CD4-positive, alpha-beta T cell treated with Interleukin-2 at 100 ng/mL for 4 hours (primary cell): ENCODE data around the gene UBE2E1.
"Not testable (repeated sequence)": the region's sequence is repeated elsewhere in the genome, so short reads cannot be mapped to it uniquely, and the experiment has no call there.

Experiments
- DNase-seq: peaks from one replicate; pipeline ENCODE4 v3.0.0-alpha.2; 2020; ENCODE audit warnings: low spot score

UBE2E1 gene

DNA sequence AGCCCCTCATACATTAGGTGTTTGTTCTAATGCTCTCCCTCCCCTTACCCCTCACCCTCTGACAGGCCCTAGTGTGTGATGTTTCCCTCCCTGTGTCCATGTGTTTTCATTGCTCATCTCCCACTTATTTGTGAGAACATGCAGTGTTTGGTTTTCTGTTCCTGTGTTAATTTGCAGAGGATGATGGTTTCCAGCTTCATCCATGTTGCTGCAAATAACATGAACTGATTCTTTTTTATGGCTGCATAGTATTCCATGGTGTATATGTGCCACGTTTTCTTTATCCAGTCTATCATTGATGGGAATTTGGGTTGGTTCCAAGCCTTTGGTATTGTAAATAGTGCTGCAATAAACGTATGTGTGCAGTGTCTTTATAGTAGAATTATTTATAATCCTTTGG is 43.7 kb downstream of the UBE2E1 start:
- DNase-seq: not testable (repeated sequence)

DNA sequence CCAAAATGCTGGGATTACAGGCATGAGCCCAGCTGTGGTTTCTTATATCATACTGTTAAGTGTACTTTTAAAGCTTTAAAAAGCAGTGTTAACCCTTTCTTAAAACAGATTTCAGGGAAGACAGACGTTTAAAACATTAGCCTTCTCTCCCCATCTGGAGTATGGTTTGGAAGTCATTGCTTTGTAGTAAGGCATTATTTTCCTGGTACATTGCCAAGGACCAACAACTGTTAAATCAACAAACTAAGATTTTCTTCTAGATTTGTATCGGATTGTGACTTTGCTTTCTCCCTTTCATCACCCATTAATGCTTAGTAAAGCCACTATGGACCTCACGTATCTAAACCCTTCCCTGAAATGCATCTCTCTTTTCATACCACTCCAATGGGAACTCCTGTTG is 50.5 kb downstream of the UBE2E1 start:
- DNase-seq: no peak

DNA sequence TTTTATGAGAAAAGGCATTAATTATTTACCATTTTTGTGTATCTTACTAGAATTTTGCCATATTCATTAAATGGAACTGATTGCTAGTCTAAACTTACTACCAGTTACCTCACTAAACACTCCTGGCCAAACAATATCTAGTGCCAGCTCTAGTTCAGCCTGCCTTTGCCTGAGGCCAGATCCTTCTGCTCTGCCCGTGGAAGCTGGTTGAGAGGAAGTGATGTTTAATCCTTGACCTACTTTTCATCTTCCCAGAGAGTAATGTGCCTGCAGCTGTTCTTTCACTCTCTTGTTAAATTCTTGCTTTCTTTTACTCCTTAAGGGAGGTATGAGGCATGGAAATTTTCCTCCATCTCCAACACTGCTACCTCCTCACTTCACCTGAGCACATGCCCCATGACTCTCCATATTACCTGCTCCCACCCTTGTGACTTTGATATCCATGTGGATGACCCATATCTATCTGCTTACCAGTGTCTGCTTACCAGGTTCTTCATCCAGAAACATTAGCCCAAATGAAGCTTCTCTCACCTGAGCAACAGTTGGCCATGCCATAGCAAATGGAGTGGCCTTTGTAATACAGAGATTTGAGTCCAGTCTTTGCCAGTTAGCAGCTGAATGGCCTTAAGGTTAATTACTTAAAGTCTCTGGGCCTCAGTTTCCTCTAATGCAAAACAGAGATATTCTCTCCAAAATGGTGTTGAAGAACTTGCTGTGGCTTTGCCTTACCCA is 53.4 kb downstream of the UBE2E1 start:
- DNase-seq: no peak

DNA sequence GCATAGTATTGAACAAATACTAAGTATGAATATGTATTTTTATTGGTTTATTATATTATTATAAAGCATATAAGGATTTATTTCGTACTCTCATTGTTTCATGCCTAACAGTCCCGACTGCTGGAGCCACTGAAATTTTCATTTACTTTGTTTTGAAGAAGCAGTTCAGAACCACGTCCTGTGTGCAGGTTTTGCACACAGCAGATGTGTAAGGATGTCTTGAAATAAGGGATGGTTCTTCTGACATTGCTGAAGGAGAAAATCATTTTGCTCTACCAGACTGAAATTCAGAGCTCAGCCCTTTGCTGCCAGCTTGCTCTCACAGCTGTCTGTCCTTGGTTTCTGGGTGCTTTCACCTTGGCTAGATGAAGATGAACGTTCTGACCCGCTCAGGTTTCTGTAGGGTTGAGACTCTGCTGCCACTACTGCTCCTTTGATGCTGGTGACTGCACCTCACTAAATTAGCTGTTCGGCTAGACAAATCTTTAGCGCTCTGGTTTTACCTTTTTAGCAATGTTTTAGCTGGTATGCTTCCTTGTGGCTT is 54.2 kb downstream of the UBE2E1 start:
- no peak for DNase-seq

DNA sequence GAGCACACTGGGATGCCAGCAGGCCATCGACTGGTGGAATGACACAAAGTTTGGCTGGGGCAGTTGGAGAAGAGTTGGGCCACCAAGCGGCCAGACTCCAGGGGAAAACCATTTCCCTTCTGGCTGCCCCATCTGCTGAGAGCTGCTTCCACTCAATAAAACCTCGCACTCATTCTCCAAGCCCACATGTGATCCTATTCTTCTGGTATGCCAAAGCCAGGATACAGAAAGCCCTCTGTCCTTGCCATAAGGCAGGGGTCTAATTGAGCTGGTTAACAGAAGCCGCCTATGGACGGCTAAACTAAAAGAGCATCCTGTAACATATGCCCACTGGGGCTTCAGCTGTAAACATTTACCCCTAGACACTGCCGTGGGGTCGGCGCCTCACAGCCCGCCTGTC is 55.9 kb downstream of the UBE2E1 start:
- DNase-seq: no peak

DNA sequence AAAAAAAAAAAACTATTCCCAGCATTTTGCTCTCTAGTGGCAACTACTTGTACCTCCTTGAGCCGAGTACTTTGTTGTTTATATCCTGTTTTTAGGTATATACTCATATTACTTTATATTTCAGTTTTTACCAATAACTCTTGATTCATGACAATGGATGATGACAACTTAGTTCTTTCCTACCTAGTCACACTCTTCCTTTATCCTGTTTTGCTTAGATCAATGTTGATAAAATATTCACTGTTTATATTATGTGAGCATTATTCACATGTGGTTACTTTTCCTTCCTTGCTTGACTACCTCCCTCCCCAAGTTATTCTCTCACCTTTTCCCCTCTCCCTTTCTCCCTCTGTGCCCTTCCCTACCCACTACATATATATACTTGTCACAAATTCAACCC is 57.3 kb downstream of the UBE2E1 start:
- no peak for DNase-seq

DNA sequence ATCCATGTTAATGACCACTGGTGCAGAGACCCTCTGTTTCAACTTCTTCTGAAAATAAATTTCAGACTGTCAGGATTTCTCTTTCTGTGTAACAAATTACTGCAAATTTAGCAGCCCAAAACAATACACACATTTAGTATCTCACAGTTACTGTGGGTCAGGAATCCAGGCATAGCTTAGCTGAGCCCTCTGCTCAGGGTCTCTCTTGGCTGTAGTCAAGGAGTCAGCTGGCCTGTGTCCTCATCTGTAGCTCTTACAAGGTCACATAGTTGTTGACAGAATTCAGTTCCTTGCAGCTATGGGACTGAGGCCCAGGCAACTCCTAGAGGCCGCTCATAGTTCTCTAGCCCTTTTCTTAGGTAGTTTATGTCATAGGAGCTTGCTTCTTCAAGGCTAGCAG is 59.2 kb downstream of the UBE2E1 start:
- DNase-seq: no peak

DNA sequence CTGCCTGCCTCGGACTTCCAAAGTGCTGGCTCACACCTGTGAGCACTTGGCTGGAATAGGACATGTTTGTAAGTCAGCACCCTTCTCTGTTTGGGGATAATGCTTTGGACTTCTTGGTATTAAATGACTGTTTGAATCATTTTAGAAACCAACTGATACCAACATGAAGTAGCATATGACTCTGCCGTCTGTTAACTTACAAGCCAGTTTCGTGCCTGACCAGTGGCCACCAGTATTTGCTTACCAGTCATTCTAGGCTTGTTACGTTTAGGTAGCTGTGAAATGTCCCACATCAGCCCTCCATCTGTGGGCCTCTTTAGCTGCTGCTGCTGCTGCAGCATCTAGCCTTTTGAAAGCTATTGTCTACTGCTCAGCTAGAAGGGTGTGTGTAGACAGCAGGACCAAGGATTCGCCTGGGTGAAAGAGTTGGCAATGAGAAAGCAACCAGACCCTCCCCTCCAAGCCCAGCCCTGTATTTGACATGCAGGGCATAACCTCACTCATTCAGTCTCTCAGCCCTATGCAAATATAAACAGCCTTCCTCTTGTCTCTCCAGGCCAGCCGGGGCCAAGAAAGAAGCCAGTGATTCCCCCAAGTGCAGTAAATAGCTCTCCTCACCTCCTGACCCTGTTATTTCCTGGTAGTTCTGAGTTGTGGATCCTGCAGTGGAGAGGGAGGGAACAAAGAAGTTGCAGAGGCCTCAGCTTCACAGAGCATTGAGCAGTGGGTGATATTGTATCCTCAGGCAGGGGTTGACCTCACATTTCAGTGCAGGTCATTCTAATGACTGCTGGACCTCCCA is 60.0 kb downstream of the UBE2E1 start:
- no peak for DNase-seq

DNA sequence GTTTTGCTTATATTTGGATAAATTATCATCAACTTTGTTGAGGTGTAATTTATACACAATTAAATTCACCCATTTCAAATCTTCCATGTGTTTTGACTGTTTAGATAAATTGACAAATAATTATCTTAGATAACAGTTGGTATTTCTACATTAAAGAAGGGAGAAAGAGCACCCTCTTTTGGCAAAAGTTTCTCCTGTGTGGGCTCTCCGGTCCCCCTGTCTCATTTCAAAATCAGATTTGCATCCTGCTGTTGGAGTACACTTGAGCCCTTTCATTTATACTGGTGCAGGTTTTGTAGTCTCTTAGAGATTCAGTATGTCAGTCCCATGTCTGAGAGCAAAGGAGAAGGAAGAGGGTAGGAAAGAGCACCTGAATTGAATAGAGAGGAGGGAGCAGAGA is 61.6 kb downstream of the UBE2E1 start:
- DNase-seq: no peak

DNA sequence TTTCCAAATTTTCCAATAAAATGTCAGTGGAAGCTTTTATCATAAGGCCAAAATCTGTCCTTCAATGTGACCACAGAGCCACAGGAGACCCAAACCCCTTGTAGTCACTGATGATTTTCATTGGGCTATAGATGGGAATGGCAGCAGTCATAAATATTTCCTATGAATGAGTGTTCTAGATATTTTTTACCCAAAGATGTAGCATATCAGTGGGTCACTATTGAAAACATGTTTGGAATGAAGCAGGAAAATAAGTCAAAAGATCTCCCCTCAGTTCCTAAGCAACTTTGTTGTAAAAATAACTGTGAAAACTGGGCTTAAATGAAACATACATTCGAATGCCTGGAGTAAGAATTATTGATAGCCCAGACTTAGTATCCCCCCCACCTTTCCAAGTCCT is 62.1 kb downstream of the UBE2E1 start:
- no peak for DNase-seq

DNA sequence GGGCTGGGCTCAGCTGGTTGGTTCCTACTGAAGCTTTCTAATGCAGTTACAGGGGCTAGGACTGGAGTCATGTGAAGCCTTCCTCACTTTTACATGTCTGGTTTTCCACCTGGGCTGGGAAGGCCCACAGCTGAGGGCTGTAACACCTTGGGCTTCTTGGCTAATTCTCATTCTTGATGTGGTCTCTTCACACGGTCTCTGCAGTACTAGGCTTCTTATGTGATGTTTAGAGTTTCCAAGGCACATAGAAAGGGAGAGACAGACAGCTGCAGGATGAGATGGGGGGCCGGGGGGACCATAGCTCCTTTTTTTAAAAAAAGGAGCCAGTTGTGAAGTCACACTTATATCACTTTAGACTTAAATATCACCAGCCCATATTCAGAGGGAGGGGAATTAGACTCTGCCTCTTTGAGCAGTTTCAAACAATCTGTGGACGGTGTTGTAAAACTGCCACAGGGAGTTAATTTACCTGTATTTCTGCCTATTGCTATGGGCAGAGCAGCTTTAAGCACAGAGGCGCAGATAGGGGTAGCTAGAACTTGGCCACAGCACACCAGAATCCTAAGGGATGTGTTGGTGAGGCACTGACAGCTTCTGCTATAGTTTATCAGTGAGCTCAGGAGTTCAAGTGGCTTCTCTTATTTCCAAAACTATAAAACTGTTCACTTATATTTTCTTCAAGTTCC is 64.4 kb downstream of the UBE2E1 start:
- DNase-seq: no peak

DNA sequence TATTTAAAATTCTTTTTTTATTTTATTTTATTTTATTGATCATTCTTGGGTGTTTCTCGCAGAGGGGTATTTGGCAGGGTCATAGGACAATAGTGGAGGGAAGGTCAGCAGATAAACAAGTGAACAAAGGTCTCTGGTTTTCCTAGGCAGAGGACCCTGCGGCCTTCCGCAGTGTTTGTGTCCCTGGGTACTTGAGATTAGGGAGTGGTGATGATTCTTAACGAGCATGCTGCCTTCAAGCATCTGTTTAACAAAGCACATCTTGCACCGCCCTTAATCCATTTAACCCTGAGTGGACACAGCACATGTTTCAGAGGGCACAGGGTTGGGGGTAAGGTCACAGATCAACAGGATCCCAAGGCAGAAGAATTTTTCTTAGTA is 64.9 kb downstream of the UBE2E1 start:
- DNase-seq: not testable (repeated sequence)

DNA sequence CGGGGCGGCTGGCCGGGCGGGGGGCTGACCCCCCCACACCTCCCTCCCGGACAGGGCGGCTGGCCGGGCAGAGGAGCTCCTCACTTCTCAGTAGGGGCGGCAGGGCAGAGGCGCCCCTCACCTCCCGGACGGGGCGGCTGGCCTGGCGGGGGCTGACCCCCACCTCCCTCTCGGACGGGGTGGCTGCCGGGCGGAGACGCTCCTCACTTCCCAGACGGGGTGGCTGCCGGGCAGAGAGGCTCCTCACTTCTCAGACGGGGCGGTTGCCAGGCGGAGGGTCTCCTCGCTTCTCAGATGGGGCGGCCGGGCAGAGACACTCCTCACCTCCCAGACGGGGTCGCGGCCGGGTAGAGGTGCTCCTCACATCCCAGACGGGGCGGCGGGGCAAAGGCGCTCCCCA is 65.6 kb downstream of the UBE2E1 start:
- not testable (repeated sequence) for DNase-seq

DNA sequence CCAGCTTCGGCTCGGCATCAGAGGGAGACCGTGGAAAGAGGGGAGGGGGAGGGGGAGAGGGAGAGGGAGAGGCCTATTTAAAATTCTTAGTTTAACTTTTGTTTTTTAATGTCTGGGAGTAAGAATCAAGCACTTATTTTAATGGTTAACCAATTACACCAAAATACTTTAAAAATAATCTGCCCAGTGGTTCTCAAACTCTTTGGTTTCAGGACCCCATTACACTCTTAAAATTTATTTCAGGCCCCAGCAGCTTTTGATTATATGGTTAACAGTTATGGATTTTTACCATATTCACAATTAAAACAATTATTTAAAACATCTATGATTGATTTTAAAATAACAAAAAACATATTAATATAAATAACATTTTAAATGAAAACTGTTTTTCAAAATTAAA is 66.6 kb downstream of the UBE2E1 start:
- DNase-seq: no peak

DNA sequence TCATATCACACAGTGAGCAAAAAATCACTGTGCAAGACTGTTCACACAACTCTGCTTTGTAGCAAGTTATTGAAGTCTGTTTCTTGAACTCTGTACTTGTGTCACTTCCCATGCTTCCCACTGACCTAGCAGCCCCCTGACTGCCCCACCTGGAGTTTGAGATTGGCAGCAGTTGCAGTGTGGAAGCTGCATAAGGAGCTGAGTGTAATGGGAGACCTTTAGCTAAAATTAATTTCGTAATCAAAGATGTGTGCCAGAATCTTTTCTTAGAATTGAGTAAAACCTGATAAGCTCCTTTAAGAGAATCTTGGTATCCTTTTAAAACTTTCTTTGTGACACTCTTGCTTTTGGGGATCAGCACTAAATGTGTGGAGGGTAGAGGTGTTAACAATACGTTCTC is 68.2 kb downstream of the UBE2E1 start:
- DNase-seq: no peak

DNA sequence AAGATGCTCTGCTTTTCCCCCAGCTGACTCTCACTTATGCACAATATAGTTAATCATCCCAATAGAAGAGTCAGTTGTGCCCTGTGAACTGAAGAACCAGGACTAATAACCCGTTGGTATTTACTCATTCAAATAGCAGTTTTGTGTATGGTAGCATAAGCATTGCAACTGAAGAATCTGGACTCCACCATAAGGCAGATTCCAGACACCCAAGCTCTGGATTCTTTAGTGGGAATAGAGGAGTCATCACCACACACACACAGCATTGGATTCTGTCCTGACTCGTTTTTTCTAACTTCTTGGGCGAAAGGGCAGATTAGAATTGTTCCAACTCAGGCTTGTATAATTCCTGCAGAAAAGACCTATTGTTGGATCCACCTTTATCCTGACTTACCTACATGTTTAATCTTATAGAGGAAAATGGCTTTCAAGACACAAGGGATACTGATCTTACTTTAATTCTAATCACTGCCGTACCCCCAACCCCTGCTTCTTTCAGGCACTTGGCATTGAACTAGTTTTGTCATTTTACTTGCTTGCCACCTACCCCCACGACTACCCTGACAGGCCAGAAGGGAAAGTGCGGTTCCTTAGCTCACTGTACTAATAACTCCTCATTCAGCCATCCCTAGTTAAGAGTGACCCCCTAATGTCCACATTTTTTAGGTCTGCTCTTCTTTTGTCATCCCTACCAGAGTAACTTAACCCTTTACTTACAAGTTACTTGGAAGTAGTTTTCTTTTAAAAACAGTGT is 68.8 kb downstream of the UBE2E1 start:
- no peak for DNase-seq

DNA sequence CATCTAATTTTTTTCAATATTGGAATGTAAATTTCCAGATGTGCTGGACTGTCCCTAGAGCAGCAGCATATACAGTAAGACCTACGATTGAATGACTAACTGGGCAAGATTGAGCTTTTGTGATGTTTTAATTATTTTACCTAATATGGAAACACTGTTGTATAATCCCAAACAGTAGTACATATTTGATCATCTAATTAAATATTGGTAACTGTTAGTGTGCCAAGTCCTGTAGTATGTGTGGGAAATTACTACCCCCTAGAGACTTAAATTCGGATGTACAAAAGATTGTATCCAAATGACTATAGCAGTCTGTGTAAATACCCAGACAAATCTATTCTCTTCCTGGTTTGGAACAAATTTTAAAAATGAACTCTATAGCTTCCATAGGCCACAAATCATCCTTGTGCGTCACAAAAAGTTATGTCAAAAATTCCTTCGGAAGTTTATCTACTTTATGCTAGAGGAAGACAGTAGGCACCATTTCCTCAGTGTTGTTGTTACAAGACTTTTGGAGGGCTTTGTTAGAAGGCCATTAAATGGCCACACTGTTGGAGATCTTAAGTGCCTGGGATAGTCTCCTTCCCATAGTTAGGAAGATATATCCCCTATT is 69.5 kb downstream of the UBE2E1 start:
- no peak for DNase-seq

DNA sequence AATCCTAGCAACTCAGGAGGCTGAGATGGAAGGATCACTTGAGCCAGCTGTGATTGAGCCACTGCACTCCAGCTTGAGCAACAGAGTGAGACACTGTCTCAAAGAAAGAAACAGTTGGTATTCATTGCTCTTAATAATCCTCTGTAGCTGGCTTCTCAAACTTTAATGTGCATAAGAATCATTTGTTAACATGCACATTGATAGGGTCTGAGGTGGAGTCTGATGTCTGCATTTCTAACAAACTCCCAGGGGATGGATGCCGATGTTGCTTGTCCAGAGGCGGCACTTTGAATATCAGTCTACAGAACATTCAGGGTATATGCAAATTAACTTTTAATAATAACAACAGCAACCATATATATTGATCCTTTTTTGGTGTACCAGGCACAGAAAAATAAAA is 71.2 kb downstream of the UBE2E1 start:
- no peak for DNase-seq

DNA sequence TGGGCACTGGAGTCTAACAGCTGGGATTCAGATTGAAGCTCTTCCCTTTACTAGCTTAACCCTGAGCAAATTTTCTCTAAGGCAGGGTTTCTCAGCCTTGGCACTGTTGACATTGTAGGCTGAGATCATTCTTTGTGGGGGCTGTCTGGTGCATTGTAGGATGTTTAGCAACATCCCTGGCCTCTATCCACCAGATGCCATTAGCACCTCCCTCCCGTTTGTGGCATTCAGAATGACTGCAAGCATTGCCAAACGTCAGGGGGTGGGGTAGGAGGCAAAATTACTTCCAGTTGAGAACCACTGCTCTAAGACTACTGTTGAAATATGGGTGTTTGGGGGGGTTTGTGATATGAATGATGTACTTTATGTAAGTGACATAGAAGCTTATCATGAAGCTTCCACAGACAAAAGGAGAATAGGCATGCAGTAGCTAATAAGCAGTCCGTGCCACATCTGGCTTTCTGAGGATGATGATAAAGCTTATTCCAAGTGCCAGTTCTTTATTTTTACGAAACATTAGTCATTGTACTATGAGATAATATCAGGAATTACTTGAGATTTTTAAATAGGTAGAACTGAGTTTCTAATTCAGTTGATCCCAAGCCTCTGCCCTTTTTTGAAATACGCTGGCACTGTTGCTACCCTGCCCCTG is 71.7 kb downstream of the UBE2E1 start:
- no peak for DNase-seq

DNA sequence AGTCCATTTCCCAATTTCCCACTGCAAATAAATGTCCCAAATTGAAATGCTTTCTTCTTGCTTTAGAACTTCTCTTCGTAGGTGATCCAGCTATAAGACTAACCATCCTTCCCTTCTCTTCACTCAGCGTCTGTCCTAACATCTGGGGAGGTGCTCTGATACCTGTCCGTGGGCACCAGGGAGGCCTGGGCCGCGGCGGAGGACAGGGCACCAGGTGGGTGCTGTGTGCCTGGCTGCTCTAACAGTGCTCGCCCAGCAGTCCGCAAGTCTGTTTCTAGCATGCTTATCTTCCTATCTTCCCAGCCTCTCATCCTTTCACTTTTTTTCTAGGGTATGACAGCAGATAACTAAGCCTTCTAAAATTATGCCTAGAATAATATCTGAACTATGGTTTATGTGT is 73.7 kb downstream of the UBE2E1 start:
- no peak for DNase-seq

DNA sequence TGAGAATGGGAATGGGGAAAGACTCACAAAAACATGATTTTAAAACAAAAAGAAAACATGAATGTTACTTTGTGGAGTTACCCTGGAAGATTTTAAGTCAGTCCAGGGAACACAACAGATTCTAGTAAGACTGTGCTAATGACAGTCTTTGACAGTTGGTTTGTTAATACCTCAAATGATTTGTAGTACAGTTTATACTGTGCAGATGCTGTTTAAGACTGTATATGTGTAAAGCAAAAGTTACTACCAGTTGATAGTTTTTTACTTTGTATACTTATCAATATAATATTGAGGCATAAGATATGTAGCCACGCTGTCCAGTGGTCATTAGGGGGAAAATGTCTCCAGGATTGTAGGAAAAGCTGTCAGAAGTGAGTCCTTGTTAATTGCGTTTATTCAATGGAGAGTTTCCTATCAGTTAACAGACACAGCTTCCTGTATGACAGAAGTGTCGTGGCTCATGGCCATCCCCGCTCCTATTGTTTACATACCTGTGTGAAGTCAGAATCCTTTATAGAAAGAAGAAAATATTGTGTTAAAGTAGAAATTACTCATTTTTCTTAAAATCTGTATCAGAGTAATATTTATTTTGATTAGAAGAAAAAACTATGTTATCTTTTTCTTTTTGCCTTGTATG is 75.1 kb downstream of the UBE2E1 start:
- DNase-seq: no peak
